Neuron (in vitro differentiated cells): ENCODE measurements around the gene AEBP1.

ENCODE experiments used
- H2AFZ ChIP-seq: one replicate; pipeline ENCODE4 v1.6.1; 2013; ENCODE audit warnings: low read depth, mild to moderate bottlenecking, inconsistent platforms, low read length, moderate library complexity
- H3K27me3 ChIP-seq: one replicate; pipeline ENCODE4 v1.6.1; 2013; ENCODE audit warnings: low read length; ENCODE audit not compliant: insufficient read depth
- H3K36me3 ChIP-seq: one replicate; pipeline ENCODE4 v1.6.1; 2013; ENCODE audit warnings: low read length; ENCODE audit not compliant: insufficient read depth
- H3K4me1 ChIP-seq: one replicate; pipeline ENCODE4 v1.6.1; 2013; ENCODE audit warnings: low read length; ENCODE audit not compliant: insufficient read depth
- H3K4me3 ChIP-seq: 2 replicates; pipeline ENCODE4 v1.5.1; 2013; ENCODE audit warnings: mild to moderate bottlenecking, low read length, moderate library complexity
- H3K9me3 ChIP-seq: one replicate; pipeline ENCODE4 v1.6.1; 2013; ENCODE audit warnings: low read length

Gene AEBP1

GRCh38 chr7:44083796-44084195 is 20.3 kb upstream of the AEBP1 start:
- Histone ChIP-seq H3K4me1 (peaks cover 2% of the 10 kb centered on the region), H3K36me3 (peaks cover 12% of the 10 kb centered on the region), H3K4me3 (no peak overlapping the region), H2AFZ (no peak overlapping the region), H3K27me3 (peaks cover 7% of the 10 kb centered on the region), H3K9me3 (no peaks in the 10 kb centered on the region)

- H3K4me1 ChIP-seq = peaks cover 2% of the 10 kb centered on the region
- no peak overlapping the region for H2AFZ ChIP-seq
- H3K36me3 ChIP-seq = peaks cover 6% of the 10 kb centered on the region
Measured at GRCh38 chr7:44084701-44085100, 19.4 kb upstream of the AEBP1 start.

GRCh38 chr7:44085546-44085945 is 18.6 kb upstream of the AEBP1 start:
- H3K9me3 ChIP-seq = no peaks in the 10 kb centered on the region
- no peak overlapping the region for H3K4me3 ChIP-seq
- no peak overlapping the region for H2AFZ ChIP-seq
- peaks cover 2% of the 10 kb centered on the region for H3K4me1 ChIP-seq
- H3K36me3 ChIP-seq = no peaks in the 10 kb centered on the region
- H3K27me3 ChIP-seq = peaks cover 7% of the 10 kb centered on the region

More at GRCh38 chr7:44084701-44085100, 19.4 kb upstream of the AEBP1 start:
- Histone ChIP-seq H3K9me3 (no peaks in the 10 kb centered on the region), H3K4me3 (no peak overlapping the region), H3K27me3 (peaks cover 7% of the 10 kb centered on the region)

GRCh38 chr7:44086627-44087026 is 17.5 kb upstream of the AEBP1 start:
- Histone ChIP-seq H3K4me1 (no peaks in the 10 kb centered on the region), H2AFZ (no peak overlapping the region), H3K4me3 (no peak overlapping the region), H3K36me3 (no peaks in the 10 kb centered on the region), H3K27me3 (peaks cover 7% of the 10 kb centered on the region), H3K9me3 (no peaks in the 10 kb centered on the region)

GRCh38 chr7:44087911-44088838 is 16.0 kb upstream of the AEBP1 start:
- Histone ChIP-seq H3K36me3 (no peaks in the 10 kb centered on the region), H3K27me3 (peaks cover 7% of the 10 kb centered on the region), H2AFZ (no peak overlapping the region), H3K9me3 (no peaks in the 10 kb centered on the region), H3K4me1 (no peaks in the 10 kb centered on the region), H3K4me3 (no peak overlapping the region)

GRCh38 chr7:44093102-44093641 is 11.0 kb upstream of the AEBP1 start:
- no peaks in the 10 kb centered on the region for H3K4me1 ChIP-seq
- no peaks in the 10 kb centered on the region for H3K27me3 ChIP-seq
- H3K36me3 ChIP-seq = no peaks in the 10 kb centered on the region
- no peak overlapping the region for H2AFZ ChIP-seq
- H3K9me3 ChIP-seq = no peaks in the 10 kb centered on the region
- no peak overlapping the region for H3K4me3 ChIP-seq

- Histone ChIP-seq H3K4me1 (no peaks in the 10 kb centered on the region), H3K27me3 (no peaks in the 10 kb centered on the region), H3K9me3 (no peaks in the 10 kb centered on the region), H2AFZ (no peak overlapping the region), H3K4me3 (no peak overlapping the region), H3K36me3 (no peaks in the 10 kb centered on the region)
Measured at GRCh38 chr7:44094365-44094764, 9.8 kb upstream of the AEBP1 start.

GRCh38 chr7:44094883-44095592 is 9.1 kb upstream of the AEBP1 start:
- Histone ChIP-seq H3K36me3 (no peaks in the 10 kb centered on the region), H3K9me3 (no peaks in the 10 kb centered on the region), H3K27me3 (no peaks in the 10 kb centered on the region), H3K4me1 (peaks cover 5% of the 10 kb centered on the region), H2AFZ (no peak overlapping the region), H3K4me3 (no peak overlapping the region)

GRCh38 chr7:44095781-44096180 is 8.4 kb upstream of the AEBP1 start:
- Histone ChIP-seq H3K9me3 (no peaks in the 10 kb centered on the region), H3K27me3 (no peaks in the 10 kb centered on the region), H3K36me3 (no peaks in the 10 kb centered on the region), H3K4me3 (no peak overlapping the region), H3K4me1 (peaks cover 8% of the 10 kb centered on the region), H2AFZ (no peak overlapping the region)

- Histone ChIP-seq H2AFZ (no peak overlapping the region), H3K36me3 (no peaks in the 10 kb centered on the region), H3K27me3 (no peaks in the 10 kb centered on the region), H3K9me3 (no peaks in the 10 kb centered on the region), H3K4me3 (no peak overlapping the region), H3K4me1 (peaks cover 9% of the 10 kb centered on the region)
Measured at GRCh38 chr7:44096326-44096881, 7.7 kb upstream of the AEBP1 start.

- H3K9me3 ChIP-seq = no peaks in the 10 kb centered on the region
- no peaks in the 10 kb centered on the region for H3K27me3 ChIP-seq
- no peak overlapping the region for H3K4me3 ChIP-seq
- H3K36me3 ChIP-seq = no peaks in the 10 kb centered on the region
- peaks cover 9% of the 10 kb centered on the region for H3K4me1 ChIP-seq
- no peak overlapping the region for H2AFZ ChIP-seq
Measured at GRCh38 chr7:44097064-44097932, 6.8 kb upstream of the AEBP1 start.
